GM18526 (cell line): ENCODE results near the gene ARHGEF4.

ENCODE experiments used
- POLR2A ChIP-seq: IDR thresholded peaks from 3 replicates; pipeline ENCODE4 v1.6.1; 2011; ENCODE audit not compliant: insufficient read length; ENCODE audit errors: extremely low read depth

The ARHGEF4 gene

DNA sequence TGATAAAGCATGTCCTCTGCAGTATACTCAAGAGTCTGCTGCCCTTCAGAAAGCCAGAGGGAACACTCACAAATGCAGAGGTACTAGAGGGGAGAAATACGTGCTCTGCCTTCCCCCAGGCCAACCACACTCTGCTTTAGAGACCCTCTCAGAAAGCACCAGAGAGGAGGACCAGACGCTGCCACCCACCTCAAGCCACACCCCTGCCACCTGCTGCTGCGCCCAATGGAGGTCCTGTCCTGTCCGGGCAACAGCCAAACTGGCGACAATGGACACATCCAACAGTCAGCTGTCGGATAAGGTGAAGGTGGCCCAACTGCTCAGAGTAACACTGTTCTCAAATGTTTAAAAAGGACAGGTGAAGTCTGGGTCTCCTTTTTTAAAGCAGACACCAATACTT lies 211.9 kb downstream of the ARHGEF4 start:
- no peak for TF ChIP-seq POLR2A

DNA sequence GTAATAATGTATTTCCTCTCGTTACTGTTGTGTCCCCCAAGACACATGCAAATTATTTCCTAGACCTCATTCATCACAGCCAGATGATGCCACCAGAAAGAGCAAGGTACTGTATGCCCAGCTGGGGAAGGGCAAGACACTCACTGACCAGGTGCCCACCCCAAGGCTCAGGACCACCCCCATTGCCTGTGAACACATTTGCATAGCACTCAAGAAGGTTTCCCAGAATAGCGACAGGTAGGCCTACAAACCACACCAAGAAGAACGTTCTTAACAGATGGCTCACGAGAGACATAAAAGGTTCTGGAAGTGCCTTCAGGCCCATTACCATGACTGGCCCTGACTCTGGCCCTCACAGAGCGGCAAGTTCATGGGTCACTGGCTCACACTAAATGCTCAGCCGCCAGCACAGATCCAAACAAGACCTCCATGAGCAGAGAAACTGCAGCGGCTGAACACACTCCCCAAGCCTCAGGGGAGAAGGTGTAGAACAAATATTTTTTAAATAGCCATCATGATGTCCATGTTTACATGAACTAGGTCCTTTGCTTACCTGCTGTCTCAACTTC lies 212.5 kb downstream of the ARHGEF4 start:
- TF ChIP-seq POLR2A = no peak

DNA sequence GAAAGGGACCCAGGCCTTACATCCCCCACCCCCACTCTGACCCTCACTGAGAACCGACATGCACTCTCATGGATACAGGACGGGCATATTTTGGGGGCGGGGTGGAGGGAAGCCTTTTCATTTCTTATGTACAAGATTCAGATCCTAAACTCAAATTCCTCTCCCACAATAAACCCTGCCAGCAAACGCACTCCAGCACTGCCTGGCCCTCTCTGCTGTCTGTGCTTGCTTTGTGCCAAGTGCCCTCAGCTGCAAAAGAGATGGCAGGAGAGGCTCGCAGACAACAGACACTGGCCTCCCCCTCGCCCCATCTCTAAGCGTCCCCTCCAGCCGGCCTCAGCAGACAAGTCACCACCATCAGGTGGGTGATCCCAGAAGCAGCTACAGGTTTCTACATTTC lies 214.2 kb downstream of the ARHGEF4 start:
- no peak for TF ChIP-seq POLR2A

DNA sequence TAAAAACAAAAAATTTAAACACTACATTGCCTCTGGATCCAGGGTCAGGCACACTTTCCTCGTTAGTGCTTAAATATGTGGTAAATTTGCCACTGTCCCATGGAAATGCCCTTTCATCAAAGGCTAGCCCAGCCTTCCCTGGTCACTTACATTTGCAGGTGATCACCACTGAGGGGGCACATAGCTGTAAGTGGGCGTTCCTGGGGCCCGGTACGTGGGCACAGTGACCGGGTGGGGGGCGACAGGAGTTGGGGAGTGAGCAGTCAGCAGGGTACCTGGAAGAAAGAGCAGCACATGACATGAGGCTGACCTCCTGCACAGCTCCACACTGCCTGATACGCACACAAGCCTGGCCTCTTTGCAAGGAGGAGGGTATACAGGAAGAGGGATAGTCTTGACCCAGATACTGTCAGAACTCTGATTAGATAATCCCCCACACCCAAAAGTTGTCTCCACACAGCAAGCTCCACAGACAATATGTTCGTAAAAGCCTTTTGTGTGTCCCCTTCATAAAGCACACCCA lies 216.1 kb downstream of the ARHGEF4 start:
- no peak for TF ChIP-seq POLR2A

DNA sequence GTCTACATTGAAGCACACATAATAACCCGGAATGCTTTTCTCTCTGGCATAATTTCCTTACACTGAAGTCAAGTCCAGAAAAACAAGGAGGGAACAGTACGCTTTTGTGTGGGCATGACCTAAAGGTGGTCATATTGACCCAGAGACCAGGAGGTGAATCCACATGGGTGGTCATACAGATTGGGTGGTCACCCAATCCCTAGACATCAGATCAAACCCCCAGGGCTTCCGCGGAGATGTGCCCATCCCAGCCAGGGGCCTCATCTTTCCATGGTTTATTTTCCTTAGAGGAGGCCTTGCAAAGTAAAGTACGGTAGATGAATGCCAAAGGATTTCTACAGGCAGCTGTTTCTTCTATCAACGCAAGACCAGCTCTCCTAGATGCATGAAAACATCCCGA lies 217.8 kb downstream of the ARHGEF4 start:
- no peak for TF ChIP-seq POLR2A

DNA sequence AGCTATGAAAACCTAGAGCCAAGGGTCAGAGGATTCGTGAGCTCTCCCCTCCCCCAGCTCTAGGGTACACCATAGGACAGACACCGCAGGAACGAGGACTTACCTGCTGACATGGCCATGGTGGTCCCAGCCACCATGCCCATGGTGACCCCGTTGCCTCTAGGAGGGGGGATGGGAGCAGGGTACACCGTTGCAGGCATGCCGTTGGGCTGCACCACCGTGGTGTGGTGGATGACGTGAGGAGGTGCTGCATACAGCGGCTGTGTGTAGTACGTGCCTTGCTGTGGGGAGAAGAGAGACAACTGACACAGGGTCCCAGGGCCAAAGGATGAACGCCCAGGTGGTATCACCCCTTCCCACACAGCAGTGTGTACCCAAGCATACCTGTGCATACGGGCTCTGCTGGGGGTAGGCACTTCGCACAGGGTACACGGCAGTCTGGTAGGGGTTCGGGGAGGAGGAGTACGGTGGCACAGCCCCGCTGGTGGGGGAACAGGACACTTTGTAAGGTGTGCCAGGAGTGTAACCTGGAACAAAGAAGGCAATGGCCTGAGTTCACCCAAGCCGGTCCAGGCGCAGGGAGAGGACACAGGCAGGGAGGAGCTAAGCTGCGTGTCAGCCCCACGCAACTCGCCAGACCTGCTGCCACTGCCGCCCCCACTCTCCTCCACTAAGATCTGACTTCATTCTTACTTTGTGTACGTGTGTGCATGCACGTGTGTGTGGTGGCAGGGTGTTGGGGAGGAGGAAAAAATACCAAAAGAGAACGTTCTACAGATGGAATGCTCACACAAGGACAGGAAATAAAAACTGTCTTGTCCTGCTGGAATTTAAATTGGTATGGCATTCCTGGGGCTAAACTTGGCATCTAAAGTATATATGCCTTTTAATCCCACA lies 218.7 kb downstream of the ARHGEF4 start:
- no peak for TF ChIP-seq POLR2A

DNA sequence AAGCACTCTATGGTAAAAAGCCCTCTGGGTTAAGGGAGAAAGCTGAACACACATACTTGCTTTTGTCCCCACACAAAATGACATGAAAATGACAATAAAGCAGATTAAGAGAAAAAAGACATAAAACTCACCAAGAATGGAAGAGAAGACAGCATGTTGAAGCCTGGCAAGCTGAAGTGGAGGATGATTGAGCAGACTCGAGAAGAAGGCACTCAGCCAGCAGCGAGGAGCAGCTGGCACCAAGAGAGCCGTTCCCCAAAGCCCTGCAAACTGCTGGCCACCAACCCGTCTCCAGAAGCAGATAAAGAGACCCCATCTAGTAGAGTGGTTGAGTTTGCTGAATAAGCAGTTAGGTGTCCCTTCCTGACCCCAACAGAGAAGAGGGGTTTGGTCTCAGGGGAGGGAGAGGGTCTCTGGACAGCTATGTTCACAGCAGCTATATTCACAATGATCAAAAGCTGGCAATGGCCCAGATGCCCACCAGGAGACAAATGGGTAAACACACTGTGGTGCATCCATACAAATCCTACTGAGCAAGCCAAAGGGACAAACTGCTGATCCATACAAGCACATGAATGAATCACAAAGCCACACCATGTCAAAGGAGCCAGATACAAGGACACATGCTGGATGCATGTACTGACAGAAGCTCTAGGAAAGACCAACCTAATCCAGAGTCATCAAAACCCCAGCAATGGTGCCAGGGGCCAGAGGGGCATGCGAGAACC lies 219.7 kb downstream of the ARHGEF4 start:
- TF ChIP-seq POLR2A = no peak

DNA sequence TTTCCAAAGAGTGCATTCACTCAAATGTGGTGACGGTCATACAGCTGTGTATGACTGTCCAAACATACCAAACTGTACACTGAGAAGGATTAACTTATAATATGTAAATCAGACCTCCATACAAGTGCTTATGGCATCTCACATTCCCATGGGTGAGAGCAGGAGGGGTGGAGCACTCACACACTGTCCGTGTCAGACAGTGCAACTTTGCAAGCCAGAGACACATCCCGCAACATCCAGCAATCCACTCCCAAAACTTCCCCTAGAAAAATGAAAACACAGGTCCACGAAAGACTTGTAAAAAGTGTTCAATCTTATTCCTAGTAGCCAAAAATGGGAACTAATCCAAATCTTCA lies 220.2 kb downstream of the ARHGEF4 start:
- no peak for TF ChIP-seq POLR2A

DNA sequence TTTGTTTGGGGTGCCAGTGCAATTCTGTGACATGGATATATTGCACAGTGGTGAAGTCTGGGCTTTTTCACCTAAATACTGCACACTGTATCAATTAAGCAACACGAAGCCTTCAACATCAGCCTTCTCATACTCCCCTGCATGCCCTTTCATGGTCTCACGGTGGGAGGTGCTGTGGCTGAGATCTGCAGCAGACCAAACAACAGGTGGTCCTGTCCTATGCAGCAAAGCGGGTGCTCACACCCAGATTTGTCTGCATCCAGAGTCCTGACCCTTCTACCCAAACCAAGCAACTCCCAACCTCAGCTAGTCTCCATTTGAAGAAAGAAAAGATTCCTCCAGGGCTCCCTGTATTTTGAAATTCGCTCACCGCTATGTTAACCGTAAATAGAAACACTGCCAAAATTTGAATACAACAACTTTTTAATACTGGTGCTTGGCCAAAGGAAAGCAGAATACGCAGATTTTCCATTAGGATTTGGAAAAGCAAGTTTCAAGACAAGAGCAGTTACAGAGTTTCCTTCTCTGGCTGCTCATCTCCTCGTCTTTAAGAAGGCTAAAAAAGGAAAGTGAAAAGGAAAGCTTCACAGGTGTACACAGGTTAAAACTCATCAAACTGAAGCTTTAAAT lies 221.6 kb downstream of the ARHGEF4 start:
- TF ChIP-seq POLR2A = no peak

DNA sequence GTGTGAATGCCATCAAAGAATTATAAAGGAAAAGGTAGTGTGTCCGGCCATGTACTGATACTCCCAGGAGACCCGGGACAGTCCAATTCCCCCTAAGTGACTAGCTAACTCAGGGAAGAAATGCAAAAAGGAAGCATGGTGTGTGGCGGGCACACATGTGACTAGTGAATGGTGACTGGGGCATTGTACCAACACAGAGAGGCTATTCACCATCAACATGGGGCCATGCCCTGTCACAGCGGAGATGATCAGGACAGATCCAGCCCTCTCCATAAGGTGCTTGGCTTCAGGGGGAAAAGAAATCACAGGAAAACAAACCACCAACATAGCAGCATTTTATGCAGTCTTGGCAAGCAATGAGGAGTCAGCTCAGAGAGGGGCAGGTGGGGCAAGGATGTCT lies 222.2 kb downstream of the ARHGEF4 start:
- TF ChIP-seq POLR2A = no peak

DNA sequence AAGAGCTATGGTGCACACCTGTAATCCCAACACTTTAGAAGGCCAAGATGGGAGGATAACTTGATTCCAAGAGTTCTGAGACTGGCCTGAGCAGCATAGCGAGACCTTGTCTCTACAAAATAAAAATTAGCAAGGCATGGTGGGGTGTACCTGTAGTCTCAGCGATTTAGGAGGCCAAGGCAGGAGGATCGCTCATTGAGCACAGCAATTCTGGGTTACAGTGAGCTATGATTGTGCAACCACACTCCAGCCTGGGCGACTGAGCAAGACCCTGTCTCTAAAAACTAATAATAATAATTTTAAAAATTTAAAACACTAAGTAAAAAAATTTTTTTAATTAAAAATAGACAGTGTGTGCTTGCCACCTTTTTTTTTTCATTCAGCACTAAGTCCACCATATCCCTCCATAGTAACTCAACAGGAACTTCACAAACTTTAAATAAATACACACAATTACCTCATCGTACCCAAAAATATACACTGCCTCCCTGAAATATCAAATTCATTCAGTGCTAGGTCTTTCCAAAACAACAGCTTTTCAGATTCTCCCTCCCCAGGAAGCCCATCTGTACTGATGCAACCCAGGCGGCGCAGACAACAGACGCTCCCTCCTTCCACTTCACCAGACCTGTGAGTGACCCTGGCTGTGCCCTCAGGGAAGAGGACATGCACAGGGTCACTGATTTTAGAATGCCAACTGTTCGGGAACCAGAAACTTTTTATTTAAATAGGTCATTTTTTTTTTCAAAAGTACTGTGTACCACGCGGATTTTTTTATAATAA lies 227.0 kb downstream of the ARHGEF4 start:
- no peak for TF ChIP-seq POLR2A

DNA sequence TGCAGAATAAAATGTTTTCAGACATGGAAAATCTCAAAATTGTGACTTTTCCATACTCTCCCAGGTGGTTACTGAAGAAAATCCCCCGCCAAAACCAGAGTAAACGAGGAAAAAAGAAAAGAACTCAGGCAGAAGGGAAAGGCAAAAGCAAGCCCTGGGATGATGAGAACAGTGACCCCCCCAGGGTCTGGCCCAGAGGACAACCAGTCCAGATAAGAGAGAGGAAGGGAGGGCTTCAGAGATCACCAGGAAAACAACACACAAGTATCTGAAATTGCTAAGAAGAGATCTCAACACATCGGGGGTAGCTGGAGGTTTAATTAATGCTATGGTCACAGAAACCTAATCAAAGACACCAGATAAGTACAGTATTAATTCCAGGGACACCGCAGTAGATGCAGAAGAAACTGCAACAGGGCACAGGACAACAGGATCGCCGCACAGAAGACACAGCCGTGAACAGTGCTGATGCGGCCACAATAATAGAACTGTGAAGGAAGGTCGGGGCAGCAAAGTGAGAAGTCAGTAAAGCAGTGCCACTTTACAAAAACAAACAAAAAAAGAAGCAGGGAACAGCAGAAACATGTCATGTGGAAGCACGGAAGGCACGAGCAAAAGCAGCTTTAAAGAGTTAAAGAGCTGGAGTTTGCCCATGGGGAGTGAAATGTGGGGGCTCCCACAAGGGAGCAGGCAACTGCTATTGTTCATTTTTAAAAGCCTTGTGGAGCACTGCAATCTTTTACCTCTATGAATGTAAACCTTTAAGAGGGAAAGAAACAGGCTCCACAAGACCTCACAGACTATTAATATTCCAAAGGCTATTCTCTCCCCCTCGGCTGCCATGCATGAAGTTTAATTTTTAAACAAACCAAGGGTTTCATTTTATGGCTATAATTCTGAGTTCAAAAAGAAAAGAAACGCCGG lies 228.1 kb downstream of the ARHGEF4 start:
- TF ChIP-seq POLR2A = no peak

DNA sequence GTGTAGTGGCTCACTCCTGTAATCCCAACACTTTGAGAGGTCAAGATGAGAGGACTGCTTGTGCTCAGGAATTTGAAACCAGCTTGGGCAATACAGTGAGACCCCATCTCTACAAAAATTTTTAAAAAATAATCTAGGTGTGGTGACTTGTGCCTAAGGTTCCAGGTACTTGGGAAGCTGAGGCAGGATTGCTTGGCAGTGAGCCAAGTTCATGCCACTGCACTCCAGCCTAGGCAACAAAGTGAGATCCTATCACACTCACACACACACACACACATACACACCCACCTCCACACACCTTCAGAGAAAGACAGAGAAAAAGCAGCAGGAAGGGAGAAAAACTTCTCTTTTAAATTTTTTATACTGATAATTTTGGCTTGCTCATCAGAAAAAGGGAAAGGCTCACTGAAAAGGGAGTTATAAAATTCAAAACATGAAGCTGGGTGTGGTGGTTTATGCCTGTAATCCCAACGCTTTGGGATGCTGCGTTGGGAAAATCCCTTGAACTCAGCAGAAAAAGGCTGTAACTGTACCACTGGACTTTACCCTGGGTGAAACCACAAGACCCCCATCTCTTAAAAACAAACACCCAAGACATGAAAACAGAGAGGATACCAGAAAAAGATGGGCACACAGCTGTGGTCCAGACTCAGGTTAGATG lies 230.9 kb downstream of the ARHGEF4 start:
- TF ChIP-seq POLR2A = no peak

DNA sequence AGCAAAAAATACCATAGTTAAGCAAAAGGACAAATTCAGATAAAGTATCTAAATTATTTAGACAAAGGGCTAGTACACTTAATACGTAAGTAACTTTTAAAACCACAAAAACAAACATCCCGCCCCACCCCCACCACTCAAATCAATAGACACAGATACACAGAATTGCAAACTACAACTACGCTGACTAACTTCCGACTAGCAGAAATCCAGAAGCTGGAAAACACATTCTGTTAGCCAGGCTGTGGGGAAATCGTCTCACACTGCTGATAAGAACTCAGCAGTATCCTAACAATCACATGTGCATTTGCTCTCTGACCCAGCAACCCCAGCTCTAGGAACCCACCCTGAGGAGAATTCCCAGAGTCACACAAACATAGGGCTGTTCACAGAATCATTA lies 240.0 kb downstream of the ARHGEF4 start:
- no peak for TF ChIP-seq POLR2A
